Epidermal melanocyte (primary cell): ENCODE measurements around the gene PDIA2.

ENCODE experiments used
- DNase-seq: peaks from one replicate; pipeline ENCODE4 v3.0.0; 2011; ENCODE audit warnings: low spot score; ENCODE audit not compliant: insufficient read length

Gene PDIA2

DNA sequence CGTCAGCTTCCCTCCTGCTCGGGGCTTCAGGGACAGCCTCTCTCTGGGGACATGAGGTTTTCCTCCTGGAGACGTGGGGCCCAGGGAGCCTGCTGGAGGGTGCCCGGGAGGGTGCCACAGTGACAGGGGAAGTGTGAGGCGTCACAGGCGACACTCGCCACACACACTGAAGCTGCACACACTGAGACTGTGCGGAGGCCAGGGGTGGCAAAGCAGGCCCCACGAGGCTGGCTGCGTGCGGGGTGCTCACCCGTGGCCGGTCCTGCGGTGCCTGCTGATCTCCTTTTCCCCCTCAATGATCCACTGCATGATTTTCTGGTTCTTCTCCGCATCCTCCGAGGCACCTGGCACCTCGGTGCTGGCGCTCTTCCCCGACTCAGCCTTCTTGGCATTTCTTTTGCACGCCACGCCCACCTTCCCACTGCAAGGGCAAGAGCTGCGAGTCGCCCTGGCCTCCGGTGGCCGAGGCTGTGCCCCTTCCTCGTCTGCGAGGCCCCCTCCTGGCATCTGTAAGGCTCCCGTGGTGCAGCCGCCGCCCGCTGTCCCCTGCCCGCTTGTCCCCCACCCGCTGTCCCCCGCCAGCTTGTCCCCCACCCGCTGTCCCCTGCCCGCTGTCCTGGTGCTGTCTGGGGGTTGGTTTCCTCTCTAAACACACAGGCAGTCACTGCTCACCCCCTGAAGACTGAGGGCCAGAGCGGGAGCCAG is 14.0 kb downstream of the PDIA2 start:
- no peak for DNase-seq

DNA sequence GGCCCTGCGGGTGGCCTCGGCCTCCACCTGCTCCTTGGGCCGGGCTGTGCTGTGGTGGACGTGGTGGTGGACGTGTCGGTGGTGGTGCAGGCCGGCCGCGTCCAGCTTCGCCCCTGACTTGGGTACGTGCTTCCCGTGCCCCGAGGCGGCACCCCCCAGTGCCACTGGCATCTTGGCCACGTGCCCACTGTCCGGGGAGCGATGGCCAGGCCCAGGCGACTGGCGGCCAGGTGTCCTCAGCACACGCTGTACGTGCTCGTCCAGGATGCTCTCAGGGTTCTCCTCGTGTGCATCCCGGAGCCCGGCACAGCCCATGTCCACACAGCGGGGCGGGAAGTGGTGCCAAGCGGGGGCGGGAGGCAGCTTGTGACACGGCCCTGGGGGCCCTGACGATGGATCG is 14.9 kb downstream of the PDIA2 start:
- DNase-seq = no peak

DNA sequence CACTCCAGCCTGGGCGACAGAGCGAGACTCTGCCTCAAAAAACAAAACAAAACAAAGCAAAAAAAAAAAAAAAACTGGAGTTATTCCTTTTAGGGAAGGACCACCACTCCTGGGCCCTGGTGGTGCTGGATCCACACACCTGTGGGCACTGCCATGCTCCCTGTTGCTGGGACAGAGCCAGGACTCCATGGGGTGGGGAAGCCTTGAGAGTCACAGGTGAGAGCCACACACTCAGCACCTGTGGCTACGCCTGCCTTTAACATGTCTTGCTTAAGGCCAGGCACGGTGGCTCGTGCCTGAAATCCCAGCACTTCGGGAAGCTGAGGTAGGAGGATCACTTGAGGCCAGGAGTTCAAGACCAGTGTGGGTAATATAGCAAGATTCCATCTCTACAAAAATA is 18.3 kb downstream of the PDIA2 start:
- DNase-seq = no peak

DNA sequence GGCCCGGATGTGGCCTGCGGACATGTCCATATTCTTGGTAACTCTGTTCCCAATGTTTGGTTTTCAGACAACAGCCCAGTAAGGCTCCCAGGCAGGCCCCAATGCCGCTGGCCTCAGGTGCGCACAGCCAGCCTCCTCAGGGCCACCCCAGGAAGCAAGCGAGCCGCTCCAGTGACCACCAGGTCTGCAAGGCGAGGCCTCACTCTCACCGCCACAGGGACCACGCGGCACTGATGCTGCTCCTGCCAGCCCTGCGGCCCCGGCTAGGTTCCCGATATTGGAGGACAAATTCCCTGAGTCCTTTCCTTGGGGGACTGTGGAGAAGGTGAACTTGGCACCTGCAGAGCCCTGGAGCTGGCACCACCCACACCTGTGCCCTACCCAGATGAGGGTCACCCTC is 19.0 kb downstream of the PDIA2 start:
- DNase-seq = no peak

DNA sequence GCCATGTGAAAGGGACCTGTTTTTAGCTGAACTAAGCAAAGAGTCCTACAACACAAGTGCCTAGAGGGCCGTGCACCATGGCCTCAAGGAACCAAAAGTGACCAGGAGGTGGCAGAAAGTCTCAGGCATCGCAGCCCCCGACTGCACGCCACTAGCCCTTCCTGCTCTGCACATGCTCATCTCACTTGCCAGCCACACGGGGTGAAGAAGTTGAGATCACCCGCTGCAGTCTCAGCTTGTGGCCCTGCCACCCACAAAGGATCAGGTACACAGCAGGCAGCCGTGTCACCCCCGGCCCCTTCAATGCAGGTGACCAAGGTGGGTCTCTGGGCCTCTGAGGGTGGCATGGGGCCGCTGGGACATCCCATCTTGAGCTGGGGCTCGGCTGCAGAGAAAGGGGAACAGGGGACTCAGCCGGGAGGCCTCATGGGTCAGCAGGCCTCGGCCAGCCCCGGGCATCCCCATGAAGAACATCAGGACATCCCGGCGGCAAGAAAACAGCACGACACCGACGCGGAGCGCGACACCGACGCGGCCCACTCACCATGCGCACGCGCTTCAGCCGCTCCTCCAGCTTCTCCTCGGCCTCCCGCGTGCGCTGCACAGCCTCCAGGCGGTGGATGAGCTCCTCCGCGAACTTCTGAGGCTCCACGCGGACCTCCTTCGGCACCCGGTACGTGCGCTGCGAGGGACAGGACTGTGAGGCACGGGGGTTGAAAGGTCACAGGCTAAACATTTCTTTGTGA is 21.0 kb downstream of the PDIA2 start:
- no peak for DNase-seq

DNA sequence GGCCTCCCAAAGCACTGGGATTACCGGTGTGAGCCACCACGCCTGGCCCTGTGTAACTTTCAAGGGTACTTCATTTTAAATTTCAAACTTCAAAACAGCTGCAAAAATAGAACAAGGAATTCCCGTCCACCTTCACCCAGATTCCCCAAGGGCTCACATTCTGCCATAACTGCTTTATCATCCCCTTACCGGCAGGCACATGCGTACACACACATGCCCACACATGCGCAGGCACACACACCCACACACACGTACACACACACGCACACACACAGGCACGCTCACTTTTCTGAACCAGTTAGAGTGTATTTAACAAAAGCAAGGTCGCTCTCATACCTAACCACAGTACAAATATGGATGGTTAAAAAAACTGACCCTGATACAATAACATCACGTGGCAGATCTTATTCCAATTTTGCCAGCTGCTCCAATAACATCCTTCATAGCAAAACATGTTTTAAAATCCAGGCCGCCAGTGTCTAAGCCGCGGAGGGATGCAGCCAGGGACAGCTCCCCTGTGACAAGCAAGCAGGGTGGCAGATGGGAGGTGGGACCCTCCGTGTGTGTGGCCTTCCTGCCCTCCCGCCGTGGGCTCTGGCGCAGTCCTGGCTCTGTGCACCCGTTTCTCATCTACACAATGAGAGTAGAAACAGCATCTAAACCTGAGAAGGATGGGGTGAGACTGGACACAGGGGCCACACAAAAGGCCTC is 23.1 kb downstream of the PDIA2 start:
- DNase-seq = no peak

DNA sequence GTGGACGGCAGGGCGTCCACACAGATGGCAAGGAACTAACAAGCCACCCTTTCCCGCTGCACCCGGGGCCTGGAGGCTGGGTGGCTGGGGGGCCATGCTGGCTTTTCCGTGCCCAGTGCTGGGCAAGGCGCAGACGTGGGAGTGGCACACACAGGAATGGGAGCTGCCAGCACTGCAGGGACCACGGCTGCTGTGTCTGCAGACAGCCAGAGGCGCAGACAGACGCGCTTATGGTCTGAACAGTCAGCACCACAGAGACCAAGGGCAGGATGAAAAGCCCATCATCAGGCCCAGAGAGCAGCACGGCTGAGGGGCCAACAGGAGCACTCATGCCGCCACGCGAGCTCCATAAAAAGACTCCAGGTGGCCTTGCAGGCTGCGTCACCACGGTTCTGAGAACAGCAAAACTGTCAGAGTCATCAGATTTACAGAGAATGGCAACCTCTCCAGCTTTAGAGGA is 24.0 kb downstream of the PDIA2 start:
- no peak for DNase-seq

DNA sequence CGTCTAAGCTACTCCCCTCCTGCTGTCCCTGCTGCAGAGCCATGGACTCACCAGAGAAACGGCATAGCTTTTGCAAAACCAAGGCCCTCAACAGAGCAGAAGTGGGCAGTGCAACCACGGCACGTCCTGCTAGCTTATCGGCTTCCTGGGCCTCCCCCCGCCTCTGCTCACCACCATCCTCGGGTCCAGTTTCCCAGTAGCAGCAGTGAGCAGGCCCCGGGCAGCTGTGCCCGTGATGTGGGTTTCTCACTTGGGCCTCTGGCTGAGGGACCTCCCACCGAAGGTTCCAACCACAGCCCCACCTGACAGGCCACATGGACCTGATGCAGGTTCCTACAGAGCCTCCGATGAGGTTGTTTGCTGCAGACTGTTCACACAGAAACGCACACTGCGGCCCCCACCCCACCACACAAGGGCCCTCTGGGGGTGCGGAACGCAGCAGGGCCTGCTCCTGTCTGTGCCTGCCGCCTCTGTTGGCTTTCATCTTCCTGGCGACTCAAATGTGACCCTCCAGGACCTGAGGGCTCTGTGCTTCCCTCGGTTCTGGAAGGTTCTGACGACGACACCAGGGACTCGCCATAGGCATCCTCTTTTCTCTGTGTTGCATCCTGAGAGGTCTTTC is 24.8 kb downstream of the PDIA2 start:
- DNase-seq = no peak

DNA sequence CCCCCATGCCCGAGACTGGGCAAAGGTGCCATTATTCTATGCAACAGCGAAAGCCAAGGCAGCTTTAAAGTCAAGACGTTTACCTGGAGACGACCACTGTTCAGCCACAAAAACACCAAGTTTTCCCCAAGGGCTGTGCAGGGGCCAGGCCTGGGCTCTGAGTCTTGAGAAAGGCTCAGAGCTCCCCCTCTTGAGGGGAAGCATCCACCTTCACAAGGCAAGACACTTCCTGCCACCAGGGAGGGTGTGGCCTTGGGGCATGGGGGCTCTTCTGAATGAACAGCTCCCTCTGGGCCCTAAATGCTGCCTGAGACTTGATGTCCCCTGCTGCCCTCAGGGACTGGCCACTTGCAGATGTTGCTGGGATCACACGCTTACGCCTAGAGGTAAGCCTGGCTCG is 26.5 kb downstream of the PDIA2 start:
- no peak for DNase-seq

DNA sequence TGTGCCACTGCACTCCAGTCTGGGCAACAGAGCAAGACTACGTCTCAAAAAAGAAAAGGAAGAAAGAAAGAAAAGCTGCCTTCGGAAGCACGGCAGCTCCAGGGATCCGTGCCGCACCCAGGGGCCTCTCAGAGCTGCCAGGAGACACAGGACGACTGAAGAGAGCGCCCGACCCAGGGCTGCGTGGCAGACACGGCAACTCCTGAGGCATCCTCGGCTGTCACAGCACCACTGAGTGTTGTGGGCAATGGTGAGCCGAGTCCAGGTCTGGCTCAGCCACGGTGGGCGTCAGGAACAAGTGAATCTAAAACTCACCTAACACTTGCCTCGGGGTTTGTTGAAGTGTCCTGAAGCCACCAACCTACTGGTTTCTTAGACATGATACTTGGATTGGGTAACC is 28.8 kb downstream of the PDIA2 start:
- no peak for DNase-seq

DNA sequence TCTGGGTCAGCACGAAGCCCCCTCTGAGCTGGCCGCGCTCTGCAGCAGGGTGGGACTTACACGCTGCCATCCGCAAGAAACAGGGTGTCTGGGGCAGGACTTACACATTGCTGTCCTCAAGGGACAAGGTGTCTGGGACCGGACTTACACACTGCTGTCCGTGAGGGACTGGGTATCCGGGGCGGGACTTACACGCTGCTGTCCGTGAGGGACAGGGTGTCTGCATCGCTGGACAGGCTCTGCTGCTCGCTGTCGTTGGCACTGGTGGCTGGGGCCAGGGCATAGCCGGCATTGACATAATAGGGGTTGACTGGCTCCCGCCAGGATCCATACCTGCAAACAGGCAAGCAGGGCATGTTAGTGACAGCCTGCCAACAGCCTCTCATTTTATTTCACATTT is 31.4 kb downstream of the PDIA2 start:
- DNase-seq = no peak

DNA sequence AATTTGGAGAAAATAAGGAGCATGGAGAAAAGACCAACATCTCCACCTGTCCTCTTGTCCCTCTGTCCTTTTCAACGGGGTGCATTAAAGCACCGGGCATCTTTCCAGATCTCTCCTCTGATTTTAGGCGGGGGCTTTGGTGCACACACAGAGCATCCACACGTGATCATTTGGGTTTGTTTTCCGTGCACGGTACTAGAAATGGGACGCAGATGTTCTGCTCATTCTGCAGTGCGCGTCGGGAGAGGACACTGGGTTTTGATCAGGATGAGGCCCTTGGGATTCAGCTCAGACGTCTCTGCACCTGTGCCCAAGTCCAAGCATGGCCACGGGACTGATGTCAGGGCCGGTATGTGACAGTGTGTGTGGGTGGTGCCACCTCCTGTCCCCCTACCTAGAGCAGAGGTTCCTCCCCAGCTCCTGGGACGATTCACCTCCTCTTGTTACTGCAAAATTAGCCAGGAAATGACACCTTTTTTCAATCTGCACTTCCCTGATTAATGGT is 31.9 kb downstream of the PDIA2 start:
- DNase-seq = no peak

DNA sequence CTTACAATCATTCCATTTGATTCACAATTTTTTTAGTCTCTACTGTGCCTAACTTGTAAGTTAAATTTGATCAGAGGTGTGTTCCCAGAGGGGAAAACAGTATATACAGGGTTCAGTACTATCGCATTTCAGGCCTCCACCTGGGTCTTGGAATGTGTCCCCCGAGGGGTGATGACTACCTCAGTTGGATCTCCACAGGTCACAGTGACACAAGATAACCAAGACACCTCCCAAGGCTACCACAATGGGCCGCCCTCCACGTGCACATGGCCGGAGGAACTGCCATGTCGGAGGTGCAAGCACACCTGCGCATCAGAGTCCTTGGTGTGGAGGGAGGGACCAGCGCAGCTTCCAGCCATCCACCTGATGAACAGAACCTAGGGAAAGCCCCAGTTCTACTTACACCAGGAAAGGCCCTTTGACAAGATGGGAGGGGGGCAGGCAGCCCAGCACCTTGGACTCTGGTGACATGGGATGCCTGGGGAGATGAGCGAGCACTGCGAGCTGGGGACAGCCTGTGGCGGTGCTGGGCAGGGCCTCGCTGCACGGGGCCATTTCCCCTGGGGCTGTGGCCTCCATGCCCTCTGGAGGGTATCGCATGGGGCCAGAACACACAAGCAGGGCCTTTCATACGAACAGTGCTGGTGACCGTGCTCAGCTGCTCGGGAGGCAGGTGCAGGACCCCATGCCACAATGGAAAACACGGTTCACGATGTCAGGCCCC is 33.9 kb downstream of the PDIA2 start:
- DNase-seq = no peak

DNA sequence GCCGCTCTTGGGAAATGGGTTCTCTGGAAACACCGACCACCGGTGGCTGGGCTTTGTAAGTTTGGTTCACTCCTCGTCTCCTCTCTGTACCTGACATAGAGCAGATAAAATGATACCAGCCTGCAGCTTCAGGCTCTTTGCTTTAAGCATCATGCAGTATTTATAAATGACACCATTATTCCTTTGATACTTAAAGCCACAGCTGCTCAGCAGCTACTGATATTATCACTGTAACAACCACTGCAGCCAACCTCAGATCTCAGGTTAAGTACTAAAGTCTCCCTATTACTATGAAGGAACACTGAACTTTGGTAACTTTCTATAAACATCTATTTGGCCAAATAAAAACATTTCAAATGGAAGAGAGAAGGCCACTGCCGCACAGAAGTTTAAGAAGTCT is 34.6 kb downstream of the PDIA2 start:
- DNase-seq = no peak

DNA sequence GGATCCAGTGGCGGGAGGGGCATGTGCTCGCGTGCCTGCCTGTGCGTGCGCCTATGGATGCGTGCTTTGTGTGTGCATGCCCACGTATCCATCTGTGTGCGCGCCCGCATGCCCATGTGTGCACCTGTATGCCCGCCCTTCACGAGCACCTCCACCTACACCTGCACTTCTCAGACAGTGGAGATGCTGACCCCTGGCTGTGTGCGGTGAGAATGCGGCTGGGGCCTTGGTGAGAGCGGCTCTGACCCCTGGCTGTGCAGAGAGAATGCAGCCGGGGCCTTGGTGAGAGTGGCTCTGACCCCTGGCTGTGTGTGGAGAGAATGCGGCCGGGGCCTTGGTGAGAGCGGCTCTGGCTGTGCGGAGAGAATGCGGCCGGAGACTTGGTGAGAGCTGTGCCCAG is 35.7 kb downstream of the PDIA2 start:
- no peak for DNase-seq

DNA sequence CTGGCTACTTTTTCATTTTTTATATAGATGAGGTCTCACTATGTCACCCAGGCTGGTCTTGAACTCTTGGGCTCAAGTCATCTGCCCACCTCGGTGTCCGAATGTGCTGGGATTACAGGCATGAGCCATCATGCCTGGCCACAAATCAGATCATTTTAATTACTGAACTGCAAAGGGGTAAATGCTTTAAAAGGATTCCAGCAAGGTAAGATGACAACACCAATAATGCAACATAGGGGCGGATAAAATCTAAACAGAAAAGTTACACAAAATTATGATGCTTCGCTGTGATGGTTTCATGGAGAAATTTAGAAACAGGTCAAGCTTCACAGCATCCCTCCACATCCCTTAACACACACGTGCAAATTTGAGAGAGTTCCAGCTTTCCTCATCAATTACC is 37.2 kb downstream of the PDIA2 start:
- DNase-seq = no peak

DNA sequence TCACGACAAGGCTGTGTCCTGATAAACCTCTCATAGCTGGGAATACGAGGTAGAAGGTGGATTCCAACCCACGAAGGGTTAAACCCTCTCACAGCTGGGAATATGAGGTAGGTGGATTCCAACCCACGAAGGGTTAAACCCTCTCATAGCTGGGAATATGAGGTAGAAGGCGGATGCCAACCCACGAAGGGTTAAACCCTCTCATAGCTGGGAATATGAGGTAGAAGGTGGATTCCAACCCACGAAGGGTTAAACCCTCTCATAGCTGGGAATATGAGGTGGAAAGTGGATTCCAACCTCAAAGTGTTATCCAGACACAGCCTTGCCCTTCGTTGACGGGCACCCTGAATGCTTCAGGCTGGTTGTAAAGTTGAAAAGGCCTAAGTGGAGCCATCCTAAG is 38.6 kb downstream of the PDIA2 start:
- no peak for DNase-seq

DNA sequence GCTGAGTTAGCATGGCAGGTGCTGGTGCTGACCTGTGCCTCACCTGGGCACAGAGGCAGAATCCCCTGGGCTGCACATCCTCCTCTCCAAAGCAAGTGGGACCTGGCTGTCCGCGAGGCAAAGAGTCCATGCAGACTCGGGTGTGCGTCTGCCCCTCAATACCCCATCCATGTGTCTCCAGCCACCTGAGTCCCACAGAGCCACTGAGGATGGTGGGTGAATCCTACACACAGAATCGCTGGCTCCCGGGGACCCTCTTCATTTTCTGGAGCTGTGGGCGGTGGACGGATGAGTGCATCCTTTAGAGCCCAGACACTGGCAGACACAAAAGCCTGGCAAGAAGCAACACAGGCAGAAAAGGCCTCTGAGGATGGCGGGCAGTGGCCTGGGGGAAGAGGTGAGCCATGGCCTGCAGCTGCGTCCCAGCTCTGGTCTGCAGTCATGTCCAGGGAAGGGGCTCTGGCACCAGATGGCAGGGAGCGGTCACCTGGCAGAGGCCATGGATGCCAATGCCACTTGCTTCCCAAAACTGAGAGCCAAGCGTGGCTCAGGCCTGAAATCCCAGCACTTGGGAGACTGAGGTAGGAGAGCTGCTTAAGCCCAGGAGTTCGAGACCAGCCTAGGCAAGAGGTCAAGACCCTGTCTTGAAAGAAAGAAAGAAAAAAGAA is 39.6 kb downstream of the PDIA2 start:
- no peak for DNase-seq

DNA sequence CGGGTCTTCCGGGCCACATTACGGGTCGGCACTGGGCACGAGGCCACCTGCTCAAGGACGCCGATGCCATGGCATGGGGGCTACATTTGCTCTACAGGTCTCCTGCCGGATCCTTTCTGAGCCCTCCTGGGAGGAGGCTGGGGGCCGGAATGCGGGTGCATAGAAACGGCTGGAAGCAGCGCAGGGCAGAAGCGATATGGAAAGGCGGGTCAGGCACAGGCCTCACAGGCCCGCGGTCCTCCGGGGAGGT is 41.2 kb downstream of the PDIA2 start:
- no peak for DNase-seq

DNA sequence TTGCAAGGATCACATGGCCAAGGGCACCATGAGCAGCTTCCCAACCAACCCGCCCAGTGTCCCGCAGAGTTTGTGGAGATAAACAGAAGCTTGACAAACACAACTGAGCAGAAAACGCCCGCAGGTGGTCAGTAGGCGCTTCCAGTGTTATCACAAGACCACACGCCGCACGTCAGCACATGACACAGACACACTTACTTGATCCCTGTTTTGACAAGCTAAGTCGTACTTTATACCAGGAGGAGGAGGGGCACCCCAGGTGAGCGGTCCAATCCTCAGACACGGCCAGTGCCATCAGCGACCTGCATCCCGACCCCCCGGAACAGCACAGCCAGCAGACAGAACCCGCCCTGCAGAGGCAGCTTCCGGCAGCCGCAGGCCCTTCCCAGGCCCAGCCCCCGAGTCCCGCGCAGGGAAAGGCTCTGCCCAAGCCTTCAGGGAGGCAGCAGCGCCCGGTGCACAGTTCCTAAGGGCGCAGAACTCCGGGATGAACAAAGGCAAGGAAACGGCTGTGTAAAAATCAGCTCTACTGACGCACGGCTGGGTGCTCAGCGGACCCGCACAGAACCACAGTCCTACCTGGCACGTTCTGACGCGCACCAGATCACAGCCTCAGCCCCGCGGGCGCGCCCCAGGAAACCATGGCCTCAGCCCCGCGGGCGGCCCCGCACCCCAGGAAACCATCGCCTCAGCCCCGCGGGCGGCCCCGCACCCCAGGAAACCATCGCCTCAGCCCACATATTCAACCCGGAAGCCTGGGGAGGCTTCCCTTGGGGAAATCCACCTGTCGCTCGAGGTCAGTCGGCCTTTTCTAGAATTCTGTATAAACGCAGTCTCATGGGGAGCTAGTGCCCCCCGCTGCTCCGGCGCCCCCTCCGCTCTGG is 41.7 kb downstream of the PDIA2 start:
- no peak for DNase-seq
